Metanephros (tissue), 2 donors: ENCODE results near the gene WNT6. TPM values are rescaled to one million over a fixed set of nuclear protein-coding genes. Genes with fewer than 3 reads are reported as not detected.

ENCODE experiments used
- small RNA-seq: library from RNA; depleted of rRNA; stranded (forward); fragments of <200 nt; gene quantifications from one replicate; pipeline ENCODE3, GENCODE V24; 2014; ENCODE audit warnings: low replicate concordance
- total RNA-seq: library from RNA; depleted of rRNA; stranded (reverse); fragments of >200 nt; gene quantifications from one replicate; pipeline ENCODE4 v1.2.3, GENCODE V29; 2014

Gene WNT6
- total RNA-seq = 0.82 TPM

GRCh38 chr2:218859556-218859987 is at the start of gene WNT6:
Gene WNT6, plus strand, starts transcription at chr2:218859805. Its CDS starts 233 bp downstream, at chr2:218860038.

GRCh38 chr2:218831378-218831990 is 28.1 kb upstream of the WNT6 start, which contains the start of gene PRKAG3:
Gene PRKAG3, minus strand, starts transcription at chr2:218831803.

GRCh38 chr2:218880102-218880858 is 20.7 kb downstream of the WNT6 start, which contains the start of gene WNT10A:
Gene WNT10A, plus strand, starts transcription at chr2:218880852. Its CDS starts 144 bp downstream, at chr2:218880996.

Small RNA genes lying within 50 kb of the gene (small RNA-seq; reads per million reads assigned to genes)
- gene RNU6-642P = not detected

Other genes starting within 250 kb of the WNT6 start
- 16.7 TPM for gene ZNF142, start 200.2 kb upstream of the WNT6 start, total RNA-seq
- 27.1 TPM for gene BCS1L, start 200.1 kb upstream of the WNT6 start, total RNA-seq
- 21.0 TPM for gene RNF25, start 187.8 kb upstream of the WNT6 start, total RNA-seq
- 62.8 TPM for gene STK36, start 187.7 kb upstream of the WNT6 start, total RNA-seq
- 23.1 TPM for gene TTLL4, start 149.0 kb upstream of the WNT6 start, total RNA-seq
- 45.4 TPM for gene CYP27A1, start 77.7 kb upstream of the WNT6 start, total RNA-seq
- 5.0 TPM for gene PRKAG3, start 28.0 kb upstream of the WNT6 start, total RNA-seq
- gene WNT10A, start 21.0 kb downstream of the WNT6 start, total RNA-seq = 2.0 TPM
- 0.12 TPM for gene CDK5R2, start 99.9 kb downstream of the WNT6 start, total RNA-seq
- gene FEV, start 125.4 kb downstream of the WNT6 start, total RNA-seq = 1.3 TPM
- gene CRYBA2, start 133.6 kb downstream of the WNT6 start, total RNA-seq = not detected
- 0.23 TPM for gene CFAP65, start 181.7 kb downstream of the WNT6 start, total RNA-seq
- gene IHH, start 201.1 kb downstream of the WNT6 start, total RNA-seq = 1.5 TPM